Breast epithelium (tissue), 4 donors: ENCODE data around the gene TRIM63. TPM values are rescaled to one million over a fixed set of nuclear protein-coding genes. Genes with fewer than 3 reads are reported as not detected.

Source experiments
- DNase-seq, 2 donors: peaks; one replicate each; pipeline ENCODE4 v3.0.0-alpha.2; 2019; ENCODE audit warnings: low spot score in 2 of 2
- H3K27ac ChIP-seq, 2 donors: fragments of 200-600 bp; sonication (generic) in 1 of 2; one replicate each; pipeline ENCODE4 v1.5.1; 2016 to 2019; ENCODE audit warnings: mild to moderate bottlenecking in 1 of 2
- H3K27me3 ChIP-seq, 2 donors: fragments of 200-600 bp; sonication (generic) in 1 of 2; one replicate each; pipeline versions ENCODE4 v1.5.1 to v1.6.0; 2017 to 2019; ENCODE audit warnings: control low read depth in 1 of 2, mild to moderate bottlenecking in 1 of 2
- H3K36me3 ChIP-seq: fragments of 200-600 bp; one replicate; pipeline ENCODE4 v1.5.1; 2019
- H3K4me1 ChIP-seq, 2 donors: fragments of 200-600 bp; sonication (generic); one replicate each; pipeline ENCODE4 v1.5.1; 2016 to 2019; ENCODE audit warnings: control low read depth in 1 of 2
- H3K4me3 ChIP-seq, 3 donors: fragments of 200-600 bp; sonication (generic); 1 replicate in 2 of 3; 2 replicates in 1 of 3; pipeline ENCODE4 v1.5.1; 2016 to 2019; ENCODE audit warnings: mild to moderate bottlenecking in 3 of 3, moderate library complexity in 2 of 3
- H3K9me3 ChIP-seq, 2 donors: fragments of 200-600 bp; sonication (generic) in 1 of 2; one replicate each; pipeline ENCODE4 v1.5.1; 2016 to 2019; ENCODE audit warnings: control low read depth in 1 of 2
- POLR2A ChIP-seq: fragments of 450-650 bp; IDR thresholded peaks from one replicate; pipeline ENCODE4 v1.6.1; 2016; ENCODE audit warnings: antibody characterized with exemption, mild to moderate bottlenecking, moderate library complexity
- POLR2AphosphoS5 ChIP-seq, 3 donors: sonication (generic); formaldehyde crosslinking; IDR thresholded peaks; one replicate each; pipeline ENCODE4 v1.6.1; 2017; ENCODE audit warnings: antibody characterized with exemption in 3 of 3
- intact Hi-C: fragments of 100-400 bp; cut with DNase I; formaldehyde crosslinking; loops from one replicate; pipeline ENCODE4 v1.15.1; 2023; ENCODE audit warnings: low total_unique reads
- total RNA-seq, 3 donors: library from RNA; depleted of rRNA; stranded (reverse); fragments of >200 nt; gene quantifications; one replicate each; pipeline ENCODE4 v1.1.0, GENCODE V29; 2016
- TF ChIP-seq, protein P1 (sequence below), 3 donors: fragments of 450-650 bp; IDR thresholded peaks; one replicate each; pipeline ENCODE4 v1.5.1; 2016 to 2017; ENCODE audit warnings: antibody characterized with exemption in 3 of 3, mild to moderate bottlenecking in 3 of 3, moderate library complexity in 3 of 3

Gene TRIM63
- total RNA-seq, 3 donors from 2014 or later, result 2.2 to 4.0 TPM; not detected in 1

DNA sequence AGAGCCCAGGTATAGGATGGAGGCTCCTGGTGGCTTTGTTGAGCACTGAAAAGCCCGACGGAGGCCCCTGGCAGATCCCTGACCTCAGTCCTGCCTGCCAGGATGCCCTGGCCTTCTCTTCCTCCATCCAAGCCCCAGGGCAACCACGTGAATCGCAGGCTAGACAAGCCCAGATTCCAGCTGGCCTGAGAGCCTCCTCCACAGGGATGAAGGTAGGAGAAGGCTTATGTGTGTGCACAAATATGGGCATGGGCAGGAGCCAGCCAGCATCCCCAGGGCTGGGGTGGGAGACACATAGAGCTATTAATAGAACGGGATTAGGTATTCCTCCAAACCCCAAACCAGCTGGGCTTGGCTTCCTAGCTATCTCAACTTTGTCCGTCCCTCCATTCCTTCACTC, 49.8 kb downstream of the TRIM63 start:
- intact Hi-C loops, result no loop called here
- H3K4me3 ChIP-seq, result no peak overlapping the region
- no peaks in the 10 kb centered on the region for H3K9me3 ChIP-seq
- peaks cover 4 to 6% of the 10 kb centered on the region in 2 donors for H3K4me1 ChIP-seq
- no peak overlapping the region for H3K27ac ChIP-seq
- H3K36me3 ChIP-seq, result no peaks in the 10 kb centered on the region
- no peaks in the 10 kb centered on the region for H3K27me3 ChIP-seq
- DNase-seq, result no peak
- TF ChIP-seq POLR2AphosphoS5 (IDR thresholded peaks at IDR 0.05) (no peak), POLR2A (no peak)
- TF ChIP-seq, protein P1, sequence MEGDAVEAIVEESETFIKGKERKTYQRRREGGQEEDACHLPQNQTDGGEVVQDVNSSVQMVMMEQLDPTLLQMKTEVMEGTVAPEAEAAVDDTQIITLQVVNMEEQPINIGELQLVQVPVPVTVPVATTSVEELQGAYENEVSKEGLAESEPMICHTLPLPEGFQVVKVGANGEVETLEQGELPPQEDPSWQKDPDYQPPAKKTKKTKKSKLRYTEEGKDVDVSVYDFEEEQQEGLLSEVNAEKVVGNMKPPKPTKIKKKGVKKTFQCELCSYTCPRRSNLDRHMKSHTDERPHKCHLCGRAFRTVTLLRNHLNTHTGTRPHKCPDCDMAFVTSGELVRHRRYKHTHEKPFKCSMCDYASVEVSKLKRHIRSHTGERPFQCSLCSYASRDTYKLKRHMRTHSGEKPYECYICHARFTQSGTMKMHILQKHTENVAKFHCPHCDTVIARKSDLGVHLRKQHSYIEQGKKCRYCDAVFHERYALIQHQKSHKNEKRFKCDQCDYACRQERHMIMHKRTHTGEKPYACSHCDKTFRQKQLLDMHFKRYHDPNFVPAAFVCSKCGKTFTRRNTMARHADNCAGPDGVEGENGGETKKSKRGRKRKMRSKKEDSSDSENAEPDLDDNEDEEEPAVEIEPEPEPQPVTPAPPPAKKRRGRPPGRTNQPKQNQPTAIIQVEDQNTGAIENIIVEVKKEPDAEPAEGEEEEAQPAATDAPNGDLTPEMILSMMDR (IDR thresholded peaks at IDR 0.05), result no peak

DNA sequence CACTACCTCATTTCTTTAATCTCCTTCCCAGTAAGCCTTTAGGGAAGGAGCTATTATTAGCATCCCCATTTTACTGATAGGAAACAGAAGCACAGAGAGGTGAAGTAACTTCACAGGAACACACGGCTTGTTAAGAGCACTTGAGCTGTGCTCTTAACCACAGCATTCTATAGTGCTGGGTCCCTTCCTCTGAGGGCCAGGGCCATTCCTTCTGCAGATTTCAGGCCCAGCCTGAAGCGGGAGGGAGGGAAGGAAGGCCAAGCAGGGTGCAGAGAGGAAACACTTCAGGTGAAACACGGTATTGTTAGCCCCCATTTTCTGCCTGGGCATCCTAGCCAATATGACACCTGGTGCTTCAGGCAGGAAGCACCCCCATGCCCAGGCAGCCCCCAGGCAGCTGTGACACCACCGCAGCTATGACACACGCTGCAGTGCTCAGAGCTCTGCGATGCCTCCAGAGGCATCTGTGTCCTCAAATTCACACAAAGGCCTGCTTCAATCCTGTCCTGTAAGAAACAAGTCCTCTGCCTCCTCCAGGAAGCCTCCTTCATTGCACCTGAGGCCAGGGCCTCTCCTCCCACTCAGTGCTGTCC, 50.4 kb downstream of the TRIM63 start:
- Histone ChIP-seq H3K36me3 (no peaks in the 10 kb centered on the region), H3K4me1 (peaks cover under 1 to 4% of the 10 kb centered on the region in 2 donors), H3K9me3 (no peaks in the 10 kb centered on the region), H3K4me3 (no peak overlapping the region), H3K27me3 (no peaks in the 10 kb centered on the region), H3K27ac (no peak overlapping the region)
- TF ChIP-seq POLR2AphosphoS5 (IDR thresholded peaks at IDR 0.05), result no peak
- no peak for TF ChIP-seq POLR2A
- TF ChIP-seq, protein P1 (IDR thresholded peaks at IDR 0.05), result no peak
- intact Hi-C loops, result no loop called here
- no peak for DNase-seq

DNA sequence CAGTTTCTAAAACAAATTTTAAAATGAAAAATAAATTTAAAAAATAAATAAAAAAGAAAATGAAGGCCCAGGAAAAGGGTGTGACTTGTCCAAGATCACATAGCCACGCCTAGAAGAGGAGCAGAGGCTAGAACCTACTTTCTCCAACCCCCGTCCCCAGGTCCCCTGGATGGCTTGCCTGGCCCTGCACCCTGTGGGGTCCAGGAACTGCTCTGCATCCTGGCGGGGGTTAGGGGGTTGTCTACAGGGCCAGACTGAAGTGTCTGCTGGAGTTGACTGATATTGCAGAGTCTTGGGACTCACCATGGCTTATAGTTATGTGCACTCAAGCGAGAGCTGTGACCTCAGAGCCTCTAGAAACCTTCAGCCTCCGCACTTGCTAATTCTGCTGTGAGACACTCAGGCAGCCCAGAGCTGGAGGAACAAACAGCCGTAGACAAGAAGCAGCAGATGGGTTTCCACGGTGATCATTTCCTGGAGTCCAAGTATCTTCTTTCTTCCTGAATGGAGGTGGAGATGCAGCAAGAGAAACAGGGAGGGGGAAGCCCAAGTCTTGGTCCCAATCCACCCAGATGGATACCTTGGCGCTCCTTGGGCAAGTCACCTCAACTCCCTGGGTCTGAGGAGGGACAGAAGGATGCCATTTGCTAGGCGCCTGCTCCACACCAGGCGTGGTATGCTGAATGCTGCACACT, 51.0 kb downstream of the TRIM63 start:
- Histone ChIP-seq H3K4me1 (peaks cover 0 to 4% of the 10 kb centered on the region in 2 donors), H3K27me3 (no peaks in the 10 kb centered on the region), H3K9me3 (no peaks in the 10 kb centered on the region), H3K36me3 (no peaks in the 10 kb centered on the region), H3K27ac (no peak overlapping the region), H3K4me3 (no peak overlapping the region)
- DNase-seq, result no peak
- TF ChIP-seq POLR2AphosphoS5 (IDR thresholded peaks at IDR 0.05) (no peak), POLR2A (no peak)
- TF ChIP-seq, protein P1 (IDR thresholded peaks at IDR 0.05), result no peak
- intact Hi-C loops, result no loop called here

DNA sequence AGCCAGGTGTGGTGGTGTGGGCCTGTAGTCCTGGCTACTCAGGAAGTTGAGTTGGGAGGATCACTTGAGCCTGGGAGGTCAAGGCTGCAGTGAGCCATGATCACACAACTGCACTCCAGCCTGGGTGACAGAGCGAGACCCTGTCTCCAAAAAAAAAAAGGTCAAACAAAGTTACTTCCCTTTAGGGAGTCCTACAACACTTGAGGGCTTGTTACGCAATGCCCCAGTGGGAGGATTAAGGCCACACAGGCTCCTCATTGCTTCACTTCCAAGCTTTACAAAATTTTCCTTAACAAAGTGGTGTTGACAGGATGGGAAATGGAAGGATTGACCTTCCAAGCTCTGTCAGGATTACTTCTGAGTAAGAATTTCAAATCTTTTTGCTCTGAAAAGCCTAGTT, 52.1 kb downstream of the TRIM63 start:
- no peak overlapping the region for H3K4me3 ChIP-seq
- intact Hi-C loops, result no loop called here
- no peak for DNase-seq
- peak overlapping the region; percentile 33 to 52 for H3K27ac ChIP-seq
- TF ChIP-seq, protein P1 (IDR thresholded peaks at IDR 0.05), result no peak
- TF ChIP-seq POLR2AphosphoS5 (IDR thresholded peaks at IDR 0.05) (no peak), POLR2A (no peak)
- no peaks in the 10 kb centered on the region for H3K9me3 ChIP-seq
- H3K27me3 ChIP-seq, result no peaks in the 10 kb centered on the region
- H3K4me1 ChIP-seq, result peaks cover 0 to 4% of the 10 kb centered on the region in 2 donors
- no peaks in the 10 kb centered on the region for H3K36me3 ChIP-seq

DNA sequence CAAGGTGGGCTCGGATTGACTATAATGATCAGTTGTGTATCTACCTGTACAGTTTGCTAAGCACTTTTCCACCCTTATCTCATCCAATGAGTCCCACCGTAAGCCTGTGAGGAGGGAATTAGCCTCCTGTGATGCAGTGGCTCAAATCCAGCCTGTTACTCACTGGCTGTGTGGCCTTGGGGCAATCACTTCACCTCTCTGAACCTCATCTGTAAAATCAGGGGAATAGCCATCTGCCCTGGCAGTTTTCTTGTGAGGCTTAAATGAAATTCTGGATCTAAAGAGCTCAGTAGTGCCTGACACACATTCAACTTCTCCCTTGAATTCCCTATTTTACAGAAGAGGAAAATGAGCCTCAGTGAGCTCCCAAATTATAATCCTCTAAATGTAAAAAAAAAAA, 53.3 kb downstream of the TRIM63 start:
- no peaks in the 10 kb centered on the region for H3K9me3 ChIP-seq
- H3K27ac ChIP-seq, result no peak overlapping the region
- no peaks in the 10 kb centered on the region for H3K27me3 ChIP-seq
- H3K4me3 ChIP-seq, result no peak overlapping the region
- H3K36me3 ChIP-seq, result no peaks in the 10 kb centered on the region
- H3K4me1 ChIP-seq, result peaks cover 0 to 4% of the 10 kb centered on the region in 2 donors
- TF ChIP-seq POLR2AphosphoS5 (IDR thresholded peaks at IDR 0.05) (no peak), POLR2A (no peak)
- TF ChIP-seq, protein P1 (IDR thresholded peaks at IDR 0.05), result no peak
- intact Hi-C loops, result no loop called here
- DNase-seq, result no peak
